Measurements from ENCODE around the gene ZMIZ1.

ZMIZ1 gene

GRCh38 chr10:79219322-79219957 is 150.7 kb downstream of the ZMIZ1 start:
- Histone ChIP-seq H3K4me1 (ENCODE audit: control insufficient read depth, insufficient read depth, low read length) (no peaks in the 10 kb centered on the region), H3K4me3 (ENCODE audit: low read depth, low read length) (no peak overlapping the region), H3K9me3 (ENCODE audit: control insufficient read depth, insufficient read depth, low read depth, low read length) (no peaks in the 10 kb centered on the region), H3K36me3 (ENCODE audit: control insufficient read depth in 2 of 2, insufficient read depth in 1 of 2, low read length in 2 of 2) (peaks cover 0 to 17% of the 10 kb centered on the region in 2 experiments; a peak in 1 of 3 replicates), H3K27ac (ENCODE audit: extremely low read depth, low read depth, low read length) (no peak overlapping the region)
- TF ChIP-seq, protein P1, sequence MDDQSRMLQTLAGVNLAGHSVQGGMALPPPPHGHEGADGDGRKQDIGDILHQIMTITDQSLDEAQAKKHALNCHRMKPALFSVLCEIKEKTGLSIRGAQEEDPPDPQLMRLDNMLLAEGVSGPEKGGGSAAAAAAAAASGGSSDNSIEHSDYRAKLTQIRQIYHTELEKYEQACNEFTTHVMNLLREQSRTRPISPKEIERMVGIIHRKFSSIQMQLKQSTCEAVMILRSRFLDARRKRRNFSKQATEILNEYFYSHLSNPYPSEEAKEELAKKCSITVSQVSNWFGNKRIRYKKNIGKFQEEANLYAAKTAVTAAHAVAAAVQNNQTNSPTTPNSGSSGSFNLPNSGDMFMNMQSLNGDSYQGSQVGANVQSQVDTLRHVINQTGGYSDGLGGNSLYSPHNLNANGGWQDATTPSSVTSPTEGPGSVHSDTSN (CRISPR knock-in tag; IDR thresholded peaks at IDR 0.05): no peak
- TF ChIP-seq, protein P2, sequence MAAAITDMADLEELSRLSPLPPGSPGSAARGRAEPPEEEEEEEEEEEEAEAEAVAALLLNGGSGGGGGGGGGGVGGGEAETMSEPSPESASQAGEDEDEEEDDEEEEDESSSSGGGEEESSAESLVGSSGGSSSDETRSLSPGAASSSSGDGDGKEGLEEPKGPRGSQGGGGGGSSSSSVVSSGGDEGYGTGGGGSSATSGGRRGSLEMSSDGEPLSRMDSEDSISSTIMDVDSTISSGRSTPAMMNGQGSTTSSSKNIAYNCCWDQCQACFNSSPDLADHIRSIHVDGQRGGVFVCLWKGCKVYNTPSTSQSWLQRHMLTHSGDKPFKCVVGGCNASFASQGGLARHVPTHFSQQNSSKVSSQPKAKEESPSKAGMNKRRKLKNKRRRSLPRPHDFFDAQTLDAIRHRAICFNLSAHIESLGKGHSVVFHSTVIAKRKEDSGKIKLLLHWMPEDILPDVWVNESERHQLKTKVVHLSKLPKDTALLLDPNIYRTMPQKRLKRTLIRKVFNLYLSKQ (tag by site-specific recombination; IDR thresholded peaks at IDR 0.05; ENCODE audit: borderline replicate concordance): no peak
- no peak for TF ChIP-seq ZBTB20 (tag by site-specific recombination; IDR thresholded peaks at IDR 0.05)
- no peak for TF ChIP-seq PRDM1 (tag by site-specific recombination; IDR thresholded peaks at IDR 0.05)
- TF ChIP-seq ZNF19 (tag by site-specific recombination; IDR thresholded peaks at IDR 0.05; ENCODE audit: low read depth): no peak
- ChIA-PET POLR2A (no interaction called here), CTCF (interaction anchor here (0.7 kb wide), 1 partner anchor 959 kb away, joined by 5 read pairs; no protein-coding TSS in a partner anchor)

GRCh38 chr10:79220307-79220706 is 151.5 kb downstream of the ZMIZ1 start:
- no peaks in the 10 kb centered on the region for H3K9me3 ChIP-seq (ENCODE audit: control insufficient read depth, insufficient read depth, low read depth, low read length)
- H3K4me1 ChIP-seq (ENCODE audit: control insufficient read depth, insufficient read depth, low read length): no peaks in the 10 kb centered on the region
- TF ChIP-seq ZNF621 (tag by site-specific recombination; IDR thresholded peaks at IDR 0.05) (no peak), ZIC2 (tag by site-specific recombination; IDR thresholded peaks at IDR 0.05) (peak; percentile 28), MYNN (tag by site-specific recombination; IDR thresholded peaks at IDR 0.05; ENCODE audit: borderline replicate concordance) (no peak)
- no peak overlapping the region for H3K27ac ChIP-seq (ENCODE audit: extremely low read depth, low read depth, low read length)
- CTCF ChIA-PET: no interaction called here
- POLR2A ChIA-PET: no interaction called here
- H3K4me3 ChIP-seq (ENCODE audit: low read depth, low read length): no peak overlapping the region
- H3K36me3 ChIP-seq (ENCODE audit: control insufficient read depth in 2 of 2, insufficient read depth in 1 of 2, low read length in 2 of 2): peaks cover 0 to 17% of the 10 kb centered on the region in 2 experiments; a peak in 1 of 3 replicates

DNA sequence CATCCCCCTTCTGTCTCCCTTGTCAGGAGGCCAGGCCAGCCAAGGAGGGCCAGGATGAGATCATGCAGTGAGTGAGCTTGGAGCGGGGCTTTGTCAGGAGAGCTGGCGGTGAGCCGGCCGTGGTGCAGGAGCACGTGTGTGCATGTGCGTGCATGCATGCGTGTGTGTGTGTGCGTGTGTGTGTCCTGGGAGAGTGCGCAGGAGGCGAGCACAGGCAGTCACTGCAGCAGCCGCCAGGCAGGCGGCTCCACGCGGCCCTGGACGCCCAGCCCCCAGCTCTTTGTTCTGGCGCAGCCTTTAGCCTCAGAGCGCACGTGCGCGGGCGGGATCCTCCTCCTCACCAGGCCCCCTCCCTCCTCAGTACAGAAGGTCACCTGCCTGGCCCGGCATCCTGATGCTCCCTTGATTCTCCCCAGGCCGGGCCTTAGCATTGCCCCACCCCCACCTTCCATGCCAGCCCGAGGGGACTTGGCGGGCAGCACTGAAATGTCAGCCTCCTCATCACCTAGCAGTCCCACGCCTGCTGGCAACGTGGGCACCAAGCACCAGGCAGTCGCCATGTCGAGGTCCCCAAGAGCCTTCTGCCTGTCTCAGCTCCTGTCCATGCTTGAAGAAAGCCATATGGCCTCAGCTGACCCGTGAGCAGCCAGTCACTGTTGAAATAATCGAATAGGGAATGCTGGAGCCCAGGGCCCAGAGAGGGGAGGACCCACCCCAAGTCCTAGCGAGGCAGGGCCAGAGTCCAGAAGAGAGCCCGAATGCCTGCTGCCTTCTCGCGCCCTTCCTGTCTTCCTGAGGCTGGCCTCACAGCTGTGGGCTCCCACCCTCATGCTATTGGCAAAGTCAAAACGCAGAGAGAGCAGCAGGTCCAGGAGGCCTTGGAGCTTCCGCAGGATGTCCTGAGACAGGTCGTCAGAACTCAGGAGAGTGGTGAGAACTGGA is 152.6 kb downstream of the ZMIZ1 start:
- Histone ChIP-seq H3K9me3 (ENCODE audit: control insufficient read depth, insufficient read depth, low read depth, low read length) (no peaks in the 10 kb centered on the region), H3K36me3 (ENCODE audit: control insufficient read depth in 2 of 2, insufficient read depth in 1 of 2, low read length in 2 of 2) (peaks cover 0 to 10% of the 10 kb centered on the region in 2 experiments; a peak in 1 of 3 replicates), H3K4me1 (ENCODE audit: control insufficient read depth, insufficient read depth, low read length) (no peaks in the 10 kb centered on the region), H3K27ac (ENCODE audit: extremely low read depth, low read depth, low read length) (no peak overlapping the region), H3K4me3 (ENCODE audit: low read depth, low read length) (no peak overlapping the region)
- ChIA-PET POLR2A (no interaction called here), CTCF (interaction anchor here (0.7 to 1.1 kb wide), 2 partner anchors 247 to 558 kb away, joined by 3 read pairs; no protein-coding TSS in a partner anchor)
- no peak for TF ChIP-seq IKZF3 (tag by site-specific recombination; IDR thresholded peaks at IDR 0.05)
- TF ChIP-seq ZNF26 (tag by site-specific recombination; IDR thresholded peaks at IDR 0.05): no peak
- TF ChIP-seq, protein P1 (CRISPR knock-in tag; IDR thresholded peaks at IDR 0.05): no peak
- no peak for TF ChIP-seq ZNF629 (tag by site-specific recombination; IDR thresholded peaks at IDR 0.05)
- TF ChIP-seq MYNN (tag by site-specific recombination; IDR thresholded peaks at IDR 0.05; ENCODE audit: borderline replicate concordance): no peak
- TF ChIP-seq ZNF654 (tag by site-specific recombination; IDR thresholded peaks at IDR 0.05; ENCODE audit: low read depth): no peak
- no peak for TF ChIP-seq ZFP37 (tag by site-specific recombination; IDR thresholded peaks at IDR 0.05)
- TF ChIP-seq ZNF112 (tag by site-specific recombination; IDR thresholded peaks at IDR 0.05): no peak
- TF ChIP-seq ZNF121 (tag by site-specific recombination; IDR thresholded peaks at IDR 0.05): no peak
- TF ChIP-seq ZNF610 (tag by site-specific recombination; IDR thresholded peaks at IDR 0.05; ENCODE audit: borderline replicate concordance): no peak
- no peak for TF ChIP-seq ZNF707 (tag by site-specific recombination; IDR thresholded peaks at IDR 0.05)

Data from HEK293 (cell line).